NB4 (cell line): ENCODE results near the gene STUM.

Source experiments
- DNase-seq: peaks from one replicate; pipeline ENCODE4 v3.0.0; 2010; ENCODE audit warnings: low read depth
- H3K4me3 ChIP-seq: one replicate; pipeline ENCODE4 v1.5.1; 2011; ENCODE audit warnings: mild to moderate bottlenecking, low read depth, low read length, moderate library complexity
- MYC ChIP-seq: IDR thresholded peaks from 2 replicates; pipeline ENCODE4 v1.6.1; 2011; ENCODE audit warnings: low read depth, low read length
- POLR2A ChIP-seq: IDR thresholded peaks from 2 replicates; pipeline ENCODE4 v1.6.1; 2011; ENCODE audit warnings: mild to moderate bottlenecking; ENCODE audit not compliant: insufficient read length; ENCODE audit errors: extremely low read depth
- TF ChIP-seq, protein P1 (sequence below): IDR thresholded peaks from 2 replicates; pipeline ENCODE4 v1.6.1; 2011; ENCODE audit warnings: low read depth, low read length
- TF ChIP-seq, protein P2 (sequence below): IDR thresholded peaks from one replicate; pipeline ENCODE4 v1.5.1; 2012; ENCODE audit warnings: low read depth, low read length

STUM gene

DNA sequence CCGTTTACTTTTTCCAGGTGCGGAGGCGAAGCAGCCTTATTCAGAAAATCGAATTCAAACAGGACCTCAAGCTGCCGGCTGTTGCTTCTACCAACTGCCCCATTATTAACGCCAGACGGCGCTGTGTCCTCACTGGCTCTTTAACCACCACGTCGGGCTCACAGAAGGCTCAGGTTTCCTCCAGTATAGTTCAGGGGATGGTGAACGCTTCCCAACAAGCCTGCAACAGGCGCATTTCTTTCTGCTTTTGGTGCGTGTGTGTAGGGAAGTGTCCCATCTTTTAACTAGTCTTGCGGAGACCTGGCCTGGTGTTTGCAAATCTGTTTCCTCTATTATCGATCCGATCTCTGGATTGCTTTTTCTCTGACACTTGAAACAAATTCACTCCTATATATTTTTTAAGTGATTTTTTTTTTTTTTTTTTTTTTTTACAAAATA, 791 bp upstream of the STUM start:
- TF ChIP-seq, protein P1, sequence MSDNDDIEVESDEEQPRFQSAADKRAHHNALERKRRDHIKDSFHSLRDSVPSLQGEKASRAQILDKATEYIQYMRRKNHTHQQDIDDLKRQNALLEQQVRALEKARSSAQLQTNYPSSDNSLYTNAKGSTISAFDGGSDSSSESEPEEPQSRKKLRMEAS: peak; percentile 23; the same call in 1 of the 2 replicates
- TF ChIP-seq MYC (peak; percentile 63), POLR2A (no peak)
- TF ChIP-seq, protein P2, sequence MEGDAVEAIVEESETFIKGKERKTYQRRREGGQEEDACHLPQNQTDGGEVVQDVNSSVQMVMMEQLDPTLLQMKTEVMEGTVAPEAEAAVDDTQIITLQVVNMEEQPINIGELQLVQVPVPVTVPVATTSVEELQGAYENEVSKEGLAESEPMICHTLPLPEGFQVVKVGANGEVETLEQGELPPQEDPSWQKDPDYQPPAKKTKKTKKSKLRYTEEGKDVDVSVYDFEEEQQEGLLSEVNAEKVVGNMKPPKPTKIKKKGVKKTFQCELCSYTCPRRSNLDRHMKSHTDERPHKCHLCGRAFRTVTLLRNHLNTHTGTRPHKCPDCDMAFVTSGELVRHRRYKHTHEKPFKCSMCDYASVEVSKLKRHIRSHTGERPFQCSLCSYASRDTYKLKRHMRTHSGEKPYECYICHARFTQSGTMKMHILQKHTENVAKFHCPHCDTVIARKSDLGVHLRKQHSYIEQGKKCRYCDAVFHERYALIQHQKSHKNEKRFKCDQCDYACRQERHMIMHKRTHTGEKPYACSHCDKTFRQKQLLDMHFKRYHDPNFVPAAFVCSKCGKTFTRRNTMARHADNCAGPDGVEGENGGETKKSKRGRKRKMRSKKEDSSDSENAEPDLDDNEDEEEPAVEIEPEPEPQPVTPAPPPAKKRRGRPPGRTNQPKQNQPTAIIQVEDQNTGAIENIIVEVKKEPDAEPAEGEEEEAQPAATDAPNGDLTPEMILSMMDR: peak; percentile 91
- no peak overlapping the region for H3K4me3 ChIP-seq
- DNase-seq: peak; percentile 86

DNA sequence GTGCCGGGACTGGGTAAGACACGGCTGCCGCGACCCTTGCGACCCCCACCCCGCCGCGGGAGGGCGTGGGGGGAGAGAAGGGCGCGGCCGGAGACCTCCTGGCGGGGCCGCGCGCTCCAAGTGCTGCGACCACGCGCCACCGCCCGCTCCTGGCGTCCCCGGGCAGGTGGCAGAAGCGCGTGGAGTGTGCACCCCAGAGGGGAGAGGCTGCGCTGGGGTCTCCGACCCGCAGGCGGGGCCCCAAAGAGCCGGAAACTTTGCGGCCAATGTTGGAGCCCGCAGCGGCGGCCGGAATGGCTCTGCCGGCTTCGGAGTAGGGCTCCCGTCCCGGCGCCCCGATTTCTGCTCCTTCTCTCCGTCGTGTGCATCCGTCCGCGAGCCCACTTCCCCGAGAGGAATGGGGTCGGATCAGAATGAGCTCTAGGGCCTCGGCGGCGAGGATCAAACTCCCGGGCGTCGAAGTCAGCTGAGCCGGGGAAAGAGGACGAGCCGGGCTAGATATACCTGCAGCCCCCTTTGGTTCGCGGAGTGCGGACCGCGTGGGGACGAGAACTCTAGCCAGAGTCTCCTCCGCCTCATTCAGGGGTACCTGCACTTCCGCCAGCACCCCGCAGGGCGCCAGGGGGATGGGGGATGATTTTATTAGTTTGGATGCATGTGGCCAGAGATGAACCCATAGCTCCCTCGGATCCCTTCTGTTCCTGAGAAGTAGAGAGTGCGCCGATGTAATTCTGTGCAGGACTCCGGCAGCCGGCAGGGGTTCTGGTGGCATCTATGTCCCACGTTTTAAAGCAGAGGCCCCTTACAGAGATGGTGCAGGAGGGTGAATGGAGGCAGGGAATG, 751 bp downstream of the STUM start:
- peak; percentile 12 for DNase-seq
- TF ChIP-seq, protein P2: no peak
- TF ChIP-seq POLR2A (no peak), MYC (no peak)
- H3K4me3 ChIP-seq: no peak overlapping the region

DNA sequence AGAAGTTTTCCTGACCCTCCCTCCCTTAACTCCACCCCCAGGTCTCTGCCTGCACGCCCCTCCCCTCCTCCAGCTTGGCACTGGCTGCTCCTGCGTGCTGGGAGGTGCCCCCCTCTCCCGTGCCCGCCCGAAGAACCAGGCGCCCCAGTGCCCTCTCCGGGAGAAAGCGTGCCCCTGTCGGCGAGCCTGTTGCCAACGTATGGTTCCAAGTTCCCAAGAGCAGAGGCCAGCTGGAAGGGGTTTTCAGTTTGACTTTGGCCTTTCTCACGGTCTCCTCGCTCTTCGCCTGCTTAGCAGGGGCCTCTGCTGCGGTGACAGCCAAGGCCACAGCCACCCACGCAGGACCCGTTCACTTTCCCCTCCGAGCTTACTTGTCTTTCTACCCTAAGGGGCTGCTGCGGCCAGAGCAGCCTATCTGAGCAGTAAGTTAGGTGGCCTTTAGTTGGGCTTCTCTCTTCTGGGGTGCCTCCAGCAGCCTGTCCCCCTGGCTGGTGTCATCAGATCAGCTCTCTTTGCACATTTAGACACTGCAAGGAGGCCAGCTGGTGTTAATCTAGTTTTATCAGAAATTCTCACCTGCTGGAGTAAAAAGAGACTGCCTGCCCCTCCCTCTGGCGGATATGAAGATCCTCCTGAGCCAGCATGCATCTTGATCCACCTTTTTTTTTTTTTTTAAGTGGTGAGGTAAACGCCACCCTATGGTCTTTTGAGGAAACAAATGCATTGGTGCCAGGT, 1.5 kb downstream of the STUM start:
- no peak overlapping the region for H3K4me3 ChIP-seq

DNA sequence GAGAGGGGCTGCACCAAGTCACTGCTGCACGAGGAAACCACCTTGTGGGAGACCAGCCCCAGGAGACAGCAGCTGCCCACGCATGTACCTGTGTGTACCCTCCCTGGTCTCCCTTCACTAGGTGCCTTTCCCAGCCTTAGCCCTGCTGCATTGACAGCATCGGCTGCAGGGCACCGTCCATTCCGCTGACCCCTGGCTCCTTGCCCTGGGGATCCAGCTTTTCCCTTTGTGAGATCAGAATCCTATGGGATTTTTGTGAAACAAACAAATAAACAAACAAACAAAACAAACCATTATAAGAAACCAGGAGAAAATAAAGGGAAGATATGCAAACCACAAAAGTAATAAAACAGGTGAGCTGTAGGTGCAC, 2.1 kb downstream of the STUM start:
- TF ChIP-seq POLR2A: no peak
- no peak overlapping the region for H3K4me3 ChIP-seq
- no peak for DNase-seq

More for the DNA sequence above, 1.5 kb downstream of the STUM start:
- peak; percentile 6 for DNase-seq
- TF ChIP-seq, protein P1: no peak
- no peak for TF ChIP-seq POLR2A
- no peak for TF ChIP-seq MYC
- TF ChIP-seq, protein P2: no peak

DNA sequence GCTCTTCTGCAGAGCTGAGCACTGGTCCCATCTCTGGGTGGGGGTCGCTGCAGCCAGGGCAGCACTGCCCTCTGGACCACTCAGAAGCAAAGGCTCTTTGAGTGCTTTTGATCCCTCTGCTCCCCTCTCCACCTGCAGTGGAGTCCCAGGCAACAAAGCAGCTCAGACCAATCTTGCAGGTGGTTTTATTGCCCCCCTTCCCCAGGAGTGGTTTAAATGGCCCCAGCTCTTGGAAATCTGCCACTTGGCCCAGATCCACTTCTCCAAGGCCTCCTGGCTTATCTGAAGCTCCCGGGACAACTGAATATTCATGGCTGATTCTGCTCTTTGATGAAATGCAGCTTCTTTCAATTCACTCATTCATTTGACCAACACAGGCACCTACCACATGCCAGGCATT, 2.7 kb downstream of the STUM start:
- TF ChIP-seq MYC: no peak
- TF ChIP-seq, protein P1: no peak
- TF ChIP-seq POLR2A: no peak
- TF ChIP-seq, protein P2: no peak
- DNase-seq: no peak
- H3K4me3 ChIP-seq: no peak overlapping the region

DNA sequence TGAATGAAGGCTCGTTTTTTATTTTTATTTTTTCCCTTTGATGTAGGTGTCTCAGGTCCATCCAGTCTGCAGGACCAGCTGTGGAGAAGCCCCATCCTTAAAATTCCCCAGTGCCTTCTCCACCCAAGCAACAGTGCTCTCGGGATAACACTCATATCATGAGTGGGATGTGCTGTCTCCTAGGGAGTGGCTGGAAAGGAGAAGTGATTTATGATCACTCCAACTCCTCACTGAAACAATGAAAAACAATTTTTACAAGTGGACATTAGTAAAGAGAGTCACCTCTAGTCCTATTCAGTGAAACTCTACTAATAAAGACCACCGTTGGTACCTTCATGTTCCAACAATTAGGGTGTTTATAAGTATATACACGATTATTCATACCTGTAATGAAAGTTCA, 3.5 kb downstream of the STUM start:
- no peak for TF ChIP-seq MYC
- TF ChIP-seq, protein P2: no peak
- TF ChIP-seq, protein P1: no peak
- TF ChIP-seq POLR2A: no peak
- H3K4me3 ChIP-seq: no peak overlapping the region
- no peak for DNase-seq
